Body of pancreas (tissue), 4 donors: ENCODE measurements around the gene SLX9. TPM values are rescaled to one million over a fixed set of nuclear protein-coding genes. Genes with fewer than 3 reads are reported as not detected.
A peak's percentile ranks its signal among the peaks of the same experiment; 100 is the strongest.

Experiments
- ATAC-seq: fragments of 150-250 bp; one replicate; pipeline ENCODE4 v1.9.1; 2016
- DNase-seq, 4 donors: peaks; one replicate each; pipeline ENCODE4 v3.0.0-alpha.2; 2019
- H3K27ac ChIP-seq, 4 donors: fragments of 200-600 bp; sonication (generic); 1 replicate in 3 of 4; 2 replicates in 1 of 4; pipeline versions ENCODE4 v1.5.1 to v1.6.1; 2016 to 2019; ENCODE audit warnings: mild to moderate bottlenecking in 1 of 4, mixed read lengths in 1 of 4, moderate library complexity in 1 of 4
- H3K27me3 ChIP-seq, 2 donors: fragments of 200-600 bp; sonication (generic); one replicate each; pipeline ENCODE4 v1.6.0; 2016; ENCODE audit warnings: mild to moderate bottlenecking in 1 of 2
- H3K36me3 ChIP-seq, 2 donors: fragments of 200-600 bp; sonication (generic); replicated peaks in 1 of 2; 2 replicates each; pipeline ENCODE4 v1.5.1; 2016; ENCODE audit warnings: low read depth in 2 of 2; ENCODE audit not compliant: insufficient read depth in 1 of 2
- H3K4me1 ChIP-seq: fragments of 200-600 bp; sonication (generic); one replicate; pipeline ENCODE4 v1.6.0; 2016
- H3K4me3 ChIP-seq, 2 donors: fragments of 200-600 bp; sonication (generic); 1 replicate in 1 of 2; 2 replicates in 1 of 2; pipeline ENCODE4 v1.5.1; 2016 to 2019
- H3K9me3 ChIP-seq, 3 donors: fragments of 200-600 bp; sonication (generic); 1 replicate in 2 of 3; 2 replicates in 1 of 3; pipeline ENCODE4 v1.5.1; 2016
- CTCF ChIP-seq, 7 experiments: fragments of 450-650 bp in 4 of 7; fragments of 200-600 bp in 3 of 7; sonication (generic) in 3 of 7; IDR thresholded peaks; one replicate each; pipeline ENCODE4 v1.5.1; 2016 to 2019; ENCODE audit warnings: antibody characterized with exemption in 7 of 7
- POLR2A ChIP-seq, 3 donors: fragments of 450-650 bp; IDR thresholded peaks; one replicate each; pipeline ENCODE4 v1.6.1; 2016; ENCODE audit warnings: antibody characterized with exemption in 3 of 3, mild to moderate bottlenecking in 2 of 3
- WGBS, 2 donors: methylation state at CpG; one replicate each; pipeline ENCODE4 v1.1.5; 2017; 5-methylcytosine and 5-hydroxymethylcytosine counted together
- intact Hi-C: fragments of 100-400 bp; cut with DNase I; formaldehyde crosslinking; loops from one replicate; pipeline ENCODE4 v1.15.1; 2023
- total RNA-seq, 2 donors: library from RNA; depleted of rRNA; stranded (reverse); fragments of >200 nt; gene quantifications; one replicate each; pipeline ENCODE4 v1.1.0, GENCODE V29; 2016

SLX9 gene
- total RNA-seq, 2 donors from 2014 or later = 5.6 to 9.3 TPM

GRCh38 chr21:44959376-44960091 lies 19.7 kb downstream of the SLX9 start:
- Histone ChIP-seq H3K4me3 (no peak overlapping the region), H3K27ac (peak overlapping the region in 2 of 4 donors; percentile 5 to 23), H3K9me3 (no peaks in the 10 kb centered on the region), H3K4me1 (no peaks in the 10 kb centered on the region), H3K36me3 (peaks cover 0 to 6% of the 10 kb centered on the region in 2 donors), H3K27me3 (no peaks in the 10 kb centered on the region)
- DNase-seq = no peak
- 86 to 89% methylated on average over 11 to 26 of the region's 26 CpGs for WGBS, 2 donors
- intact Hi-C loops = loop anchor here (10.0 kb wide), 1 partner anchor 65 kb away; no protein-coding TSS in a partner anchor
- ATAC-seq = no peak
- TF ChIP-seq CTCF (IDR thresholded peaks at IDR 0.05) = no peak

- 87 to 91% methylated on average over 20 to 23 of the region's 23 CpGs for WGBS, 2 donors
- DNase-seq (no peak), ATAC-seq (no peak)
- TF ChIP-seq POLR2A (IDR thresholded peaks at IDR 0.05) (no peak), CTCF (IDR thresholded peaks at IDR 0.05) (no peak)
- Histone ChIP-seq H3K4me3 (no peak overlapping the region), H3K4me1 (no peaks in the 10 kb centered on the region), H3K27ac (no peak overlapping the region), H3K27me3 (no peaks in the 10 kb centered on the region), H3K36me3 (peaks cover 0 to 6% of the 10 kb centered on the region in 2 donors), H3K9me3 (no peaks in the 10 kb centered on the region)
- intact Hi-C loops = loop anchor here (10.0 kb wide), 1 partner anchor 64 kb away; no protein-coding TSS in a partner anchor
These were observed 20.6 kb downstream of the SLX9 start for GRCh38 chr21:44960141-44961092.

DNA sequence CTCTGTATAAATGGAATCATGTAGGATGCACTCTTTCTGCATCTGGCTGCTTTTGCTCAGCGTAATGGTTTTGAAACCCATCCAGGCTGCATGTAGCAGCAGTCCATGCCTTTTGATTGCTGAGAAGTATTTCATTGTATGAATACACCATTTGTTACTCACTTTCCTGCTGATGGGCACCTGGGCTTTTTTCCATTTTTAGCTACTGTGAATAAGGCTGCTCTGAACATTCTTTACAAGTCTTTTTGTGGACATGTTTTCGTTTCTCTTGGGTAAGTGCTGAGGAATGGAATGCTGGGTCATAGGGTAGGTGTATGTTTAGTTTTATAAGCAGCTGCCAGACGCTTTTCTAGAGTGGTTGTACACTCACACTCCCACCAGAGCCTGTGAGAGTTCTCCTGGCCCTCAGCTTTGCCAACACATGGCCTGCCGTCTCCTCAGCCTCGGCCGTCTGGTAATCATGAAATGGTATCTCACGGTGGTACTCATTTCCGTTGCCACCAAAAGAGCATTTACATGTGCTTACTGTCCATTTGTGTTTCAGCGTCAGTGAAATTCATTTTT lies 22.7 kb downstream of the SLX9 start:
- no peaks in the 10 kb centered on the region for H3K4me1 ChIP-seq
- H3K9me3 ChIP-seq = no peaks in the 10 kb centered on the region
- WGBS, 2 donors = 81 to 88% methylated on average over 9 of the region's 9 CpGs
- ATAC-seq (peak; percentile 39), DNase-seq (peak in 1 of 4 donors; percentile 42)
- intact Hi-C loops = loop anchor here (10.0 kb wide), 1 partner anchor 62 kb away; no protein-coding TSS in a partner anchor
- no peak overlapping the region for H3K4me3 ChIP-seq
- H3K27me3 ChIP-seq = no peaks in the 10 kb centered on the region
- H3K36me3 ChIP-seq = peaks cover 0 to 5% of the 10 kb centered on the region in 2 donors
- TF ChIP-seq CTCF (IDR thresholded peaks at IDR 0.05) = no peak
- TF ChIP-seq POLR2A (IDR thresholded peaks at IDR 0.05) = no peak
- no peak overlapping the region for H3K27ac ChIP-seq

GRCh38 chr21:44964381-44964780 lies 24.6 kb downstream of the SLX9 start:
- Histone ChIP-seq H3K4me1 (no peaks in the 10 kb centered on the region), H3K4me3 (no peak overlapping the region), H3K27ac (no peak overlapping the region), H3K36me3 (peaks cover 0 to 5% of the 10 kb centered on the region in 2 donors), H3K27me3 (no peaks in the 10 kb centered on the region), H3K9me3 (no peaks in the 10 kb centered on the region)
- ATAC-seq = no peak
- TF ChIP-seq POLR2A (IDR thresholded peaks at IDR 0.05) (no peak), CTCF (IDR thresholded peaks at IDR 0.05) (no peak)
- intact Hi-C loops = loop anchor here (10.0 kb wide), 1 partner anchor 60 kb away; no protein-coding TSS in a partner anchor
- no peak for DNase-seq
- WGBS, 2 donors = 96 to 97% methylated on average over 12 of the region's 12 CpGs
